ENCODE data around the gene TMEM238. TPM values are rescaled to one million over a fixed set of nuclear protein-coding genes. Genes with fewer than 3 reads are reported as not detected.

The TMEM238 gene
- total and polyA plus RNA-seq, 2 donors (not counting 3 experiments of a cell fraction or from before 2014, with no cell fraction given), result 0.18 to 0.35 TPM

DNA sequence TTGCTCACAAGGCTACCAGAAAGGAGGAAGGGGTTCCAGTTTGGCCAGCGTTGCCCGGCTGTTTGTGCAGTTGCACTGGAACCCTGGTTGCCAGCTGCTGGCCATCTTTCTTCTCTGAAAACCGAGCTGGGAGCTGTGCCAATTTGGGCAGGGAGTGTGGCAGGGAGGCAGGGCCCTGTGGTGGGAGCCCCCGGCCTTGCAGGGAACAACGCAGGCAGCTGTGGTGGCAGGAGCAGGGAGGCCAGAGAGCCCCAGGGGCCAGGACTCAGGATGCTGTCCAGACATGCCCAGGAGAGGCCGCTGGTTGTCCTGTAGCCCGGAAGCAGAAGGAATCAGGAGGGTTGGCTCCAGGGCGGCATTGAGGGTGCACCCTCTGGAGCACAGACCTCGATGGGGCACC, 39.6 kb downstream of the TMEM238 start:
- CTCF ChIA-PET, result interaction anchor here (1.8 kb wide), 1 partner anchor 43 kb away, joined by 5 read pairs; no protein-coding TSS in a partner anchor
- Histone ChIP-seq H3K4me3 (replicated peaks in 1 of 3; ENCODE audit: insufficient read depth in 1 of 3, low read depth in 1 of 3, low read length in 3 of 3) (no peak overlapping the region), H2AFZ (ENCODE audit: low read depth, low read length) (no peak overlapping the region), H3K4me2 (ENCODE audit: insufficient read depth, low read length) (no peak overlapping the region), H3K27ac (ENCODE audit: insufficient read depth, low read depth, low read length) (no peak overlapping the region), H3K79me2 (ENCODE audit: control insufficient read depth, insufficient read depth, low read length) (no peaks in the 10 kb centered on the region), H4K20me1 (replicated peaks; ENCODE audit: control insufficient read depth, extremely low read depth, insufficient read depth, low read length) (no peaks in the 10 kb centered on the region), H3K36me3 (ENCODE audit: control insufficient read depth in 2 of 2, extremely low read depth in 1 of 2, insufficient read depth in 2 of 2, low read length in 2 of 2) (peaks cover 0 to 7% of the 10 kb centered on the region in 2 experiments), H3K9ac (replicated peaks; ENCODE audit: extremely low read depth, insufficient read depth, low read length) (no peak overlapping the region), H3K4me1 (ENCODE audit: control insufficient read depth, extremely low read depth, insufficient read depth, low read length) (peaks cover 10% of the 10 kb centered on the region), H3K9me1 (replicated peaks; ENCODE audit: control insufficient read depth, extremely low read depth, insufficient read depth, low read length) (no peaks in the 10 kb centered on the region), H3K27me3 (ENCODE audit: control insufficient read depth in 2 of 2, insufficient read depth in 2 of 2, low read length in 2 of 2) (no peaks in the 10 kb centered on the region), H3K9me3 (replicated peaks; ENCODE audit: control insufficient read depth, insufficient read depth, low read length) (no peaks in the 10 kb centered on the region)
- BruUV-seq (replicated peaks), result no TSS peak
- dilution Hi-C loops (cut with MboI; ENCODE audit: extremely low pct_ligation_motif_present, low sequenced_read_pairs), result no loop called here
- POLR2A ChIA-PET, result no interaction called here
- FAIRE-seq, result no peak
- intact Hi-C loops (cut with micrococcal nuclease), result no loop called here
- no peak for DNase-seq (ENCODE audit: low read depth, low spot score)
- TF ChIP-seq POLR2AphosphoS5 (IDR thresholded peaks at IDR 0.05; ENCODE audit: insufficient read depth, low read depth, low read length), result no peak
- no peak for TF ChIP-seq POLR2A (IDR thresholded peaks at IDR 0.05; ENCODE audit: low read depth, low read length)
- no peak for TF ChIP-seq MYC (IDR thresholded peaks at IDR 0.05; ENCODE audit: low read depth, low read length)
- no peak for TF ChIP-seq EZH2 (IDR thresholded peaks at IDR 0.05; ENCODE audit: borderline replicate concordance, low read depth, low read length, severe bottlenecking)
- no peak for TF ChIP-seq JUN (IDR thresholded peaks at IDR 0.05; ENCODE audit: borderline replicate concordance, insufficient read depth, insufficient read length, low read depth)
- TF ChIP-seq, protein P1, sequence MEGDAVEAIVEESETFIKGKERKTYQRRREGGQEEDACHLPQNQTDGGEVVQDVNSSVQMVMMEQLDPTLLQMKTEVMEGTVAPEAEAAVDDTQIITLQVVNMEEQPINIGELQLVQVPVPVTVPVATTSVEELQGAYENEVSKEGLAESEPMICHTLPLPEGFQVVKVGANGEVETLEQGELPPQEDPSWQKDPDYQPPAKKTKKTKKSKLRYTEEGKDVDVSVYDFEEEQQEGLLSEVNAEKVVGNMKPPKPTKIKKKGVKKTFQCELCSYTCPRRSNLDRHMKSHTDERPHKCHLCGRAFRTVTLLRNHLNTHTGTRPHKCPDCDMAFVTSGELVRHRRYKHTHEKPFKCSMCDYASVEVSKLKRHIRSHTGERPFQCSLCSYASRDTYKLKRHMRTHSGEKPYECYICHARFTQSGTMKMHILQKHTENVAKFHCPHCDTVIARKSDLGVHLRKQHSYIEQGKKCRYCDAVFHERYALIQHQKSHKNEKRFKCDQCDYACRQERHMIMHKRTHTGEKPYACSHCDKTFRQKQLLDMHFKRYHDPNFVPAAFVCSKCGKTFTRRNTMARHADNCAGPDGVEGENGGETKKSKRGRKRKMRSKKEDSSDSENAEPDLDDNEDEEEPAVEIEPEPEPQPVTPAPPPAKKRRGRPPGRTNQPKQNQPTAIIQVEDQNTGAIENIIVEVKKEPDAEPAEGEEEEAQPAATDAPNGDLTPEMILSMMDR (IDR thresholded peaks at IDR 0.05; ENCODE audit: extremely low read depth in 1 of 2, insufficient read depth in 1 of 2, low read depth in 1 of 2, low read length in 2 of 2), result no peak
- no peak for TF ChIP-seq GATA2 (IDR thresholded peaks at IDR 0.05; ENCODE audit: insufficient read depth, insufficient read length, low read depth, low read length)
- TF ChIP-seq, protein P2, sequence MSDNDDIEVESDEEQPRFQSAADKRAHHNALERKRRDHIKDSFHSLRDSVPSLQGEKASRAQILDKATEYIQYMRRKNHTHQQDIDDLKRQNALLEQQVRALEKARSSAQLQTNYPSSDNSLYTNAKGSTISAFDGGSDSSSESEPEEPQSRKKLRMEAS (IDR thresholded peaks at IDR 0.05; ENCODE audit: insufficient read depth, insufficient read length), result no peak
- TF ChIP-seq FOS (IDR thresholded peaks at IDR 0.05; ENCODE audit: borderline replicate concordance, insufficient read depth, low read length), result no peak
